Suppressor macrophage (primary cell): ENCODE measurements around the gene AGFG1.

Source experiments
- DNase-seq, 4 experiments: peaks; one replicate each; pipeline ENCODE4 v3.0.0-alpha.2; 2020 to 2022

The AGFG1 gene

DNA sequence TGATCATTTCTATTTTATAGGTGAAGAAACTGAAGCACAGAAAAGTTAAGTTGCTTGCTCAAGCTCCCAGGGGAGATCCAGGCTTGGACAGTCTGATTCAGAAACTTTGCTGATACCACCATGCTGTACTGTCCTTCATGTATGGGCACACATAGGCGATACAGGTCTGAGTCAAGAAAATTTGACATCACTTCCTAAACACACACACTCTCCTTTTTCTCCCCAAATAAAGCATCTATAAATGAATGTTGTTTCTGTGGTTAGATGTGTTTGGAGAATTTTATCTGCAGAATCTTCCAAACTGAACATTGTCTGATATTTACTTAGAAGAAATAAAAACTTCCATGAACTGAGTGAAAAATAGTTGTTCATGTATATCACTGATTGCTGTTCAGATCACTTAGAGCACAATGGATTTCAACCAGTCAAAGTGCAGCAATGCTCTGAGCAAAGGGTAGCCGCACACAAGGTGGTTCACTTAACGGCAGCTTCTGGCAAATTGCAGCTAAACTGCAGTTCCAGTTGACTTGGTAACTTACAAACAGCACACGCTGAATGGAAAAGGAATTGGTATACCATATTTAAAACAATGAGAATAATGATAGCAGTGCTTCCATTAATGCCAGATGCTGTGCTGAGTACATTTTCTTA, 10.0 kb upstream of the AGFG1 start:
- DNase-seq = no peak

DNA sequence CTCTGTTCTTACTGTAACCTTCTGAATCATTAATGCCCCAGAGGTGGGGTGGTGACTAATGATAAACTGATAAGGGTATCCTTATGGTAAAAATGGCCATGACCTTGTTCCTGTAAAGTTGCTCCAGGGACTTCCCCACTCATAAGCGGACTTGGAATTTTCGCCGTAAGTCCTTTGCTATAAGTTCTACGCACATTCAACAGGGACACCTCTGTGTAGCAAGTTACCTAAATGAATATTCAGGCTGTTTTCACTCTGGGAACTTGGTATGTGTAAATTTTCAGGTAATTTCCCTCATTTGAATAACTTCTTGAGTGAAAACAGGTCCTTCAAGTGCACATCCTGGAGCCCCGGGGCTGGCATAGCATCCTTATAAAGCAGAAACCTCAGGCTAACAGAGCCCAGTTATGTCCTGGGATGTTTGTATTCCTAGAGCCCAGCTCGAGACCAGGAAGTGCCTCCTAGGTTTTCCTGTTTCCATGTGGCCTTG, 9.4 kb upstream of the AGFG1 start:
- no peak for DNase-seq

DNA sequence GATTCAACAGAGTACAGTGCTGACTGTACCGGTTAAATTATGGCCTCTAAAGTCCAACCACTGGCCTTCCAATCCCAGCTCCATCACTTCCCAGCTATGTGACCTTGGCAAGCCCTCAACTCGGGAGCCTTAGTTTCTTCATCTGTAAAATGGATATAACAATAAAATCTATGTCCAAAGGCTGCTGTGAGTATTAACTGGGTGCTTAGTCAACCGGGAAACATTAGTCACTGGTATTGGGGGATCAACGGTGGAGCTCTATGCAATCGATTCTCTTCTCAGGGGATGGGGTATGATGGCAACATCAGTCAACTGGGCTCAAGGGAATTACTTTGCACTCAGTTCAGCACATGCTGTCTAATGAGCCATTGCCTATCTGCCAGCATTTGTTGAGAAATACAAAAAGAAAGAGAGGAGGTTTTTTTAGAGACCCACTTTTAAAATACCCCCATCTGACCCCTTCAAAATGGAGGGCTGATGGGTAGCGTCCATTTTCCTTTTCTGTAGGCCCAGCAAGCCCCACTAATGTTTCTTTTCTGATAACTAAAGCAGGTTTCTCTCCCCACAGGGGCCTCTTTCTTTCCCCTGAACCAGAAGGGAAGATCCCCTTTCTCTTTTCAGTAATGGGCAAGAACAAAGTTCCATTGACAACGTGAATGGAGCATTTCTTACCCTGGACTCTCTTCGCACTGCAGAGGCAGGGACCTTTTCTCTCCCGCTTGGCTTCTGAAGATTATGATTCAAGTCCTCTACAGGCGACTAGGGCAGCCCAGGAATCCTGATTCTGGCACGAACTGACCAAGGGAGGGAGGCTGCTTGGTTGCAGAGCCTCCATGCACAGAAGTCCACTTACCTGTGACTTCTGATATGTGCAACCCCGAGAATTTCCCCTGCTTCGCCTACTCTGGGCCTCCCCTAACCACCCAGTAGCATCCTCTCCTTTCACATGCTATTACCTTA, 8.7 kb upstream of the AGFG1 start:
- no peak for DNase-seq

DNA sequence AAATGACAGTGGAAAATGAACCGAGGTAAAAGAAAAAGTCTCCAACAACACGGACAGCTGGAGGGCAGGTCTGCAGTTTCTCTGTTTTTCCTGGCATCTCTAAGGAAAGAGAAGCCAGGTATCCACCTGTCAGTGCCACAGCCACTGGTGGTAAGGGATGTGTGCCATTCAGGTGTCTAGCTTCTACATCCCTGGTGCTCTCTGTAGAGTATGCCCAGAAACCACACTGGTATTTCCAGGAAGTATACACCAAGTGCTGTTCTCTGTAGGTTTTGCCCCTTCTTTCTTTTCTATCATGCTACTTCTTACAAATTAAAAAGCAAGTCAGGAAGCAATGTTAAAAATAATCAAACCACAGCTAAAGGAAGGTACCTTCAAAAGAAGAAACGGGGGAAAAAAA, 7.6 kb upstream of the AGFG1 start:
- no peak for DNase-seq

DNA sequence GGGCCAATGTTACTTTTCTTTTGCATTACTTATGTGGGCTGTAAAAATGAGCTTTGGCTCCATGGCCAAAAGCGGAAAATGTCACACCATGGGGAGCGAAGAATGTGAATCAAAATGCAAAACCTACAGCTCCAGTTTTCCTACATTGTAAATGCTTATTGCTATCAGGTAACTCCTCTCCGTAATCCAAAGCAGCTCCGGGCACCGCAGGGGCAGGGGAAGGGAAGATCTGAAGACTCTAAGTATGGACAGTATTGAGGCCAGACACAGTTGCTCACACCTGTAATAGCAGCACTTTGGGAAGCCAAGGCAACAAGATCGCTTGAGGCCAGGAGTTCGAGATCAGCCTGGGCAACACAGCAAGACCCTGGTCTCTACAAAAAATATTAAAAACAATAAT, 7.1 kb upstream of the AGFG1 start:
- no peak for DNase-seq

DNA sequence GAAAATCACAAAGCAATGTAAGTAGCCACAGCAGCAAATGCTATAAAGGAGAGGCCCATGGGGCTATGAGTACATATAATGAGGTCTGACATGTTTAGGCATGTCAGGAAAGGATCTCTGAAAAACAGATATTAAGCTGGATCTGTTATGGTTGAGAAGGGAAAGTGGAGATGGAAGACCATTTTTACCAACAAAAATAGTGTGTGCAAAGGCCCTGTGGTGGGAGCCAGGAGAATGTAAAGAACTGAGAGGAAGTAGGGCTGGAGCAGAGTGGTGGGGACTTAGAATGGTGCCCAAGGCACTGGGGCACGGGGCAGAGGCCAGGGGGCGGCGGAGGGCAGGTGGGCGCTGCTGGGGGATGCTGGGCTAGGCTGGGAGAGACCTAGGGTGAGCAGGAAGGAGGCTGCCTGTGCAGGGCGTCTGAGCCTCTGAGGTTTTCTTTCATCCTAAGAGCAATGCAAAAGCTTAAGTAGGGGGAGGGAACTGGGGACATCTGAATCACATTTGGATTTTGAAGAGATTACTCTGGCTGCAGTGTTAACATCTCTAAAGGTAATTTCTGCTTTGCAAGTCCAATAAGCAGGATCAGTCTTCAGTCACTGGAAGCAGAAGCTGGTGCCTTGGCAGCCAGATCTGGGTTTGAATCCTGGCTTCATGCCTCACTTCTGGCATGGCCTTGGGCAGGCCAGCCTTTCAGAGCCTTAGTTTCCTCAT, 4.9 kb upstream of the AGFG1 start:
- no peak for DNase-seq

DNA sequence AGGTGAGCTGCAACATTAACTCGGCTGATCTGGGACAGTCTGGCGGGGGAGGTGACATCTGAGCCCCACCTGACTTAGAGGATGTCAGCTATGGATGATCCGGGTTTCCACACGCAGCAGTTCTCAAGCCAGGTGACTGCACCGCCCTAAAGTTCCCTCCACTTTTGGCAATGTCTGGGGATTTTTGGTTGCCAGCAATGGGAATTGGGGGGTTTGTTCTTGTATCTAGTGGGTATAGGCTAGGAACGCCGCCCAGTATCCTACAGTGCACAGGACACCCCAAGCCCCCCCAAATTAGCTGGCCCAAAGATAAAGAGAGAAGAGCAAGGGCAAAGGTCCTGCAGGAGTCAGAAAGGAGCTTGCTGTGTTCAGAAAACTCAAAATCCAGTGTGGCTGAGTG, 544 bp upstream of the AGFG1 start:
- no peak for DNase-seq

DNA sequence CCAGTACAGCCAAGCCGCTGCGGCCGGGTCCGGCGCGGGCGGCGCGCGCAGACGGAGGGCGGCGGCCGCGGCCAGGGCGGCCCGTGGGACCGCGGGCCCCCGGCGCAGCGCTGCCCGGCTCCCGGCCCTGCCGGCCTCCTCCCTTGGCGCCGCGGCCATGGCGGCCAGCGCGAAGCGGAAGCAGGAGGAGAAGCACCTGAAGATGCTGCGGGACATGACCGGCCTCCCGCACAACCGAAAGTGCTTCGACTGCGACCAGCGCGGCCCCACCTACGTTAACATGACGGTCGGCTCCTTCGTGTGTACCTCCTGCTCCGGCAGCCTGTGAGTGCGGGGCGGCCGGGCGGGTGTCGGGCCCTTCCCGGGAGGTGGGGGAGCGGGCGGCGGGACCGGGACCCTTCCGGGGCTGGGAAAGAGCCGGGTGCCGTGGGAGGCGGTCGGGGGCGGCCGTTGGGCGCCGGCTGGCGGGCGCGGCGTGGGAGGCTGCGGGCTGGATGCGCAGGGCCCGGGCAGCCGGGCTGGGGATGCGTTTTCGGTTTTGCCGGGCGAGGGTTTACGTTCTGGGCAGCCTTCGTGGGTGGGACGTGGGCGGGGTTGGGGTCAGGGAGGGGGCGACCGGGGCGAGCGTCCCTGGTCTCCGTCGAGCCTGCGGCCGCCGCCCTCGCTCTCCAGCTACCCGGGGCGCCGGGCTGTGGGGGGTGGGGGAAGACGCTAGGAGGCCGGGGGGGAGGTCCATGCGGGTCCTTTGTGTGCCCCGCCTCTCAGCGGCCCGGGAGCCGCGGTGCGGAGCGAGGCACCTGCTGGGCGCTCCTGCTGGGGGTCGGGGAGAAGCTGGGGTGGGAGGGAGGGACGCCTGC, 537 bp downstream of the AGFG1 start:
- DNase-seq = peak; percentile 5 to 57 (median 43)

DNA sequence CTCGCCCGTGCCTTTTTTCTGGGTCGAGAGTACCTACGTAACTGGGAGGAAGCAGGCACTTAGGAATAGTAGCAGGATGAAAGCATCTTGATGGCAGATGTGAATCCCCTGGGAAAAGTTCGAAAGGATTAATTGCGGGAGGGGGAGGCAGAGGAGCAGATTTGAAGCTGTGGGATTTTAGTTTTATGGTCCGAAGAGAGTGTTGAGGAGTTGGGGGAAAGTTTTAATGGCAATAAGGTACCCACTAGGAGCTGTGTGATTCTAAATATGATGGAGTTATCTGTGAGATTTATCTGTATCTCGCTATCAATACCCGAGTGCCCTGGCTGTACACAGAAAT, 1.1 kb downstream of the AGFG1 start:
- no peak for DNase-seq

DNA sequence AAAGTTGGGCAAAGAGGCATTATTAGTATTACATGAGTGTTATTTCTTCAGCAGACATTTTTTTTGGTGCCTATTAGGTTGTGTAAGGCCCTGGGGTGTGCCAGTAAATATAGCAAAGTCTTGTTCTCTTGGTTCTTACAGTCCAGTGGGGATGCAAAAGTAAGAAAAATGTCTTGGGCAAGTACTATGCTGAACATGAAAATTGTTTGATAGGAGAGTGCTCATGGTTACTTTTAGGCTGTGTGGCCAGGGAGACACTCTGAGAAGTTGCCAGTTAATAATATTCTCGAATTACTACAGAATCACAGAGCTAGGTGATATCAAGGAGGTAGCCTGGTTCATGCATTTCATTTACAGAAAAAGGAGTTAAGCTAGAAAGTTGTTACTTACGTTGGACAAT, 1.9 kb downstream of the AGFG1 start:
- no peak for DNase-seq

DNA sequence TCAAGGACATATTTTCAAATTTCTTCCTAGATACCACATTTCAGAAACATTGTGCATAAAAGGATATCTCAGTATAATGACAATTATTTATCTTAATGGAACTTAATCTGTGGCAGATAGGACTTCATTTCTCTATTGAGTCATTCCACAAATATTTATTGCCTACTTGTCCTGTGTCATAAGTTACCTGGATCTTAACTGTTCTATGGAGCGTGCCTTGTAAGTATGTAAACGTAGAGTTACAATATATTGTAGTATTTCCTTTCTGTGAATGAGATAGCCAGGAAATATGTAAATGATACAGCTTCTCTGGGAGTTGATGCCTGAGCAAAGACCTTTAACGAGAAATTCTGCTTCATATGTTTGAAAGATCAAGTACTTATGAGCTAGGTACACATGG, 2.5 kb downstream of the AGFG1 start:
- no peak for DNase-seq

DNA sequence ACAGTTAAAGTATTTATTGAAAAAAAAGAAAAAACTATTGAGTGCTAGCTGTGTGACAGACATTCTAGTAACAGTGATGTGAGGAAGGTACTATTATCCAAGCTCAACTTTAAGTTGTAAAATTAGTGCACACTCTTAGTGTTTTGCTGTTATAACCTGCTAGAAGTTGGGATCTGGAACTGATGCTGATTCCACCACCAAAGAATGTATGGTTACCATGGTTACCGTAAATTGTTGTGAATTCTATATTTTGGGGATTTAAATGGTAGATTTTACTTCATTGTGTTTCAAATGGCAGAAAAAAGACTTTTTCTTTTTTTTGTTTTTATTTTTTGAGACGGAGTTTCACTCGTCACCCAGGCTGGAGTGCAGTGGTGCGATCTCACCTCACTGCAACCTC, 5.3 kb downstream of the AGFG1 start:
- DNase-seq = no peak

DNA sequence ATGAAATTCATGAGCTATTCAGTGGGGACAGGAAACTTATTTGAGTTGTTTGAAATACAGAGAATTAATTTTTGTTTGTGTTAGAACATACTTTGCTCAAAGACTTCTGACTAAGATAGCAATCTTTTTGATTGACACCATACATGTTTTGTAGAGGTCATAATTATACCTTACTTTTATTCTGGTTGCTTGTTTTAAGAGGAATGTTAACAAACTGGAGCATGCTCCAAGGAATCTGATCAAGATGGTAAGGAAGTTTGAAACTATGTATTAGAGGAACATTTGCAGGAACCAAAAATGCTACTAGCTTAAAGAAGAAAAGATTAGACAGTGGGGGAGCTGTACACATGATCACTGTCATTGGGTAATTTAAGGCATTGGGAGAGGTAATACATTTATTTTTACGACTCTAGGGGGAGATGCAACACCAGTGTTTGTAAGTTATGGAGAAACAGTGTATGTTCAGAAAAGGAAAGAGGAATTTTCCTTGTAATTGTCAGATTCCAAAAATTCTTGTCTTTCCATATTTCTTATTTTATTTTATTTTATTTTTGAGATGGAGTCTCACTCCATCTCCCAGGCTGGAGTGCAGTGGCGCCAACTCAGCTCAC, 8.0 kb downstream of the AGFG1 start:
- DNase-seq = peak in 3 of 4 experiments; percentile 20 to 52 (median 51)

DNA sequence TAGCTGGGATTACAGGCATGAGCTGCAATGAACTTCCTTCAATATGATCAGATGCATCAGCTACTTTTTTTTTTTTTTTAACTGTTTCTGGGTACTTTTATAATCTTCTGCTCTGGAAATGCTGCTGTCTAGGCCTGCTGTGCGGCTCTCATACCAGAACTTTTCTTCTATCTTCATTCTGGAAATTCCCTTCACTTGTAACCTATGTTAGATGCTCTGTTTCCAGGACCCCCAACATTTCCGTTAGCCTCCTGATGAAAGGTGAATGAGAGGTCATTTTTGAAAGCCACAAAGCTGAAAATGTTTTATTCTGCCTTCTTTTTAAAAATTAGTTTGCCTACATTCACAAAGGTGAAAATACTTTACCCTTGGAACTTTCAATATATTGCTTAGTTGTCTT, 8.6 kb downstream of the AGFG1 start:
- DNase-seq = no peak

DNA sequence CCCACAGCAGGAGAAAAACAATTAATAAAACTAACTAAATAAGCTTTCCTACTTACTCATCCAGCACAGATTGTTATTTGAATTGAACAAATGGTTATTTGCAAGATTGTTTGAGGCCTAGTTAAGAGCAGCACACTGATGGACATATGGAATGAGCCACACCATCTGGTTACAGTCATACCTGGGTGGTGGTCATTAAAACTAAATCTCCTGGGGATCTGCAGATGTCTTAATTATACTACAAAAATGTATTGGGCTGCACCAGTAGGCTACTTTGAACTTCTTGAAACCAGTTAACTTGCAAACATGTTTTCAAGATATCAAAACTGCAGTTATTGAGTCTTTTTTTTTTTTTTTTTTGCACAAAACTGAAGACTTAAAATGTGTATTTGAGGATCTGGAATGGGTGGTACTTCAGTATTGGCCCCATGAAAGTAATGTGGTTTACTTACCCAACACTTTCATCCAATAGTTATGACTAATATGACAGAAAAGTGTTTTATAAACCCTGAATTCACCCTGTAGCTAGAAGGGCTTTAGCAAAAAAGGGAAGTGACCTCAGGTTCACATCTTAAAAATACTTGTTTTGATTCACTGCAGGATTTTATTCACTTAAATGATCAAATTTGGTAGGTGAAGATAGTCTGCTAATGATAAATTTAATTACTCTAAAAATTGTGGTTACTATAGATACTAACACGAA, 10.8 kb downstream of the AGFG1 start:
- peak in 3 of 4 experiments; percentile 6 to 64 (median 57) for DNase-seq

DNA sequence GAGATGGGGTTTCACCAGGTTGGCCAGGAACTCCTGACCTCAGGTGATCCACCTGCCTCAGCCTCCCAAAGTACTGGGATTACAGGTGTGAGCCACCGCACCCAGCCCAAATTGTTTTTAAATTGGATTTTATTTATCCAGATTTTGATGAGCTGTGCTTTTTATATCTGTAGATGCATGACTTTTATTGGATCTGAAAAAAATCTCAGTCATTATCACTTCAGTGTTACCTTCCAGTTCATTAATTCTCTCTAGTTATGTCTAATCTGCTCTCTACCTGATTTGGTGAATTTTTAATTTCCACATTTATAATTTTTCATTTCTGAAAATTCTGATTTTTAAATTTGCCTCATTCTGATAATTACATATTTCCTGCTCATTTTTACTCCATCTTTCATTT, 13.5 kb downstream of the AGFG1 start:
- DNase-seq = no peak

DNA sequence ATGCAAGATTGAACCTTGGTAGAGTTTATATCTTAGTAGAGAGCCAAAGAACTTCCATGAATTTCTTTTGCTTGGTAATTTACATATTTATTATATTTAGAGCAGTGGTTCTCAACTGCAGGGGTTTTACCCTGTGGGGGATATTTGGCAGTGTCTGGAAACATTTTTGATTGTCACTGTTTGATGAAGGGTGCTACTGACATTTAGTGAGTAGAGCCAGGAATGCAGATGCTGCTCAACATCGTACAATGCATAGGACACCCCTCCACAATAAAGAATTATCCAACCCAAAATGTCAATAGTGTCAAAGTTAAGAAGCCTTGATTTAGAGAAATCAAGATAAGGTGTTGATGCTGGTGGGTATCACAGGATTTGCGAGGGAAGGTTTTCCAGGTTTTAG, 14.7 kb downstream of the AGFG1 start:
- DNase-seq = no peak

DNA sequence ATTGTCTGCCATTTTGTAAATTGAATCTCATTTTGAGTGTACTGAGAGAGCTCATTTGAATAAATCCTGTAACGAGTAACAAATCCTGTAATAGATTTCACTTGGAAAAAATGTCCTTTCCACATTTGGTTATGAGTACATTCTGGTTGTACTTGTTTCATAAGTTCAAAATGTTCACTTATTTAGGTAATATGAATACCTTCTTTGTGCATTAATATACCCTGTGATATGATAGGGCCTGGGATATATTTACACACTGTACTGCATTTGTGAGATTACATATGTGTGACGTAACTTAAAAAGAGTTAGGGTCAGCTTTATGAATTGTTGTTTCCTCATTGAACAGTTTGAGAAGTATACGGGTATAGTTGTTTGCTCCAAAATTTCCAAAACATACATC, 16.1 kb downstream of the AGFG1 start:
- no peak for DNase-seq

DNA sequence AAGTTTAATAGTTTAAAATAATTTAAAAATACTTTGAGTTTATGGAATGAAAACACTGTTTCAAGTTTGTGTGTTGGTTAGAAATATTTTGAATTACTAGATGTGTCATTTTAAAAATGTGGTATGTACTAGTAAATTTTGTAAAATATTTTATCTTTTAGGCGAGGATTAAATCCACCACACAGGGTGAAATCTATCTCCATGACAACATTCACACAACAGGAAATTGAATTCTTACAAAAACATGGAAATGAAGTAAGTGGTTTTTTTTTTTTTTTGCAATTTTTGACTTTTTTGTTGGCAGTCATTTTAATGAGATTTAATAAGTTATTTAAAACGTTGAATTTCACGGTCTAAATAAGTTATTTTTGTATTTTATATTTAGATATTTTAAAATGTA, 19.4 kb downstream of the AGFG1 start:
- DNase-seq = no peak

DNA sequence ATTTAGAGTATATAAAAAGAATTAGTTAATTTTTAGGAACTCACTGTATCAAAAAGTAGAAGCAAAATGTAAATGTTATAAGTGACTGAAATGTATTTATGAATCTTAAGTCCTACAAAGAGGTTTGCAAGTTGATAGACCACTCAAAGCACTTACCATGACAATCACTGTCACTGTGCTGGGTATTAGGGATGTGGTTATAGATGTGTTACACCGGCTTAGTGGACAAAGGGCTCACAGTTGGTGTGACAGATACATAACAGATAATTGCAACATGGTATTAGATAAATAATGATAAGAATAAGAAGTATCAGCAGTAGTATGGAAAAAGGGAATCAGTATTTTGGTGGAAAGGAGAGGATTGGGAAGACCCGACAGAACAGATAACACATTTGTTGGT, 21.6 kb downstream of the AGFG1 start:
- no peak for DNase-seq

DNA sequence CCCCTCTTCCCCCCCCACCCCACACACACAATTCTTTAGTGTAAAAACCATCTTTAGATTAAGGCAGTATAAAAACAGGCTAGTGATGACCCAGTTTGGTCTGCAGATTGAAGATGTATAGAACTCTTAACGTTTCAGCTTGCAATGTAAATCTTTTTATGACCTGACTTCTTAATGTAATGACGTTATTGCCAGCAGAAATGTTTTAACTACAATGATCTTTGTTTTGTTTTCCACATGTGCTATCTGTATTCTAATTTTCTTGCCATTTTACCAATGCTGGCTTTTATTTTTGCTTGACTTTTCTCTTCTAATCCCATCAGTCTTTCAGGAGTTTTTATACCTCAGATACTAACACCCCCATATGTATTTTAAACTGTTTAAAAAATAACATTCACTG, 25.2 kb downstream of the AGFG1 start:
- DNase-seq = no peak
